ENCODE results near the gene NCAPG.

Gene NCAPG

DNA sequence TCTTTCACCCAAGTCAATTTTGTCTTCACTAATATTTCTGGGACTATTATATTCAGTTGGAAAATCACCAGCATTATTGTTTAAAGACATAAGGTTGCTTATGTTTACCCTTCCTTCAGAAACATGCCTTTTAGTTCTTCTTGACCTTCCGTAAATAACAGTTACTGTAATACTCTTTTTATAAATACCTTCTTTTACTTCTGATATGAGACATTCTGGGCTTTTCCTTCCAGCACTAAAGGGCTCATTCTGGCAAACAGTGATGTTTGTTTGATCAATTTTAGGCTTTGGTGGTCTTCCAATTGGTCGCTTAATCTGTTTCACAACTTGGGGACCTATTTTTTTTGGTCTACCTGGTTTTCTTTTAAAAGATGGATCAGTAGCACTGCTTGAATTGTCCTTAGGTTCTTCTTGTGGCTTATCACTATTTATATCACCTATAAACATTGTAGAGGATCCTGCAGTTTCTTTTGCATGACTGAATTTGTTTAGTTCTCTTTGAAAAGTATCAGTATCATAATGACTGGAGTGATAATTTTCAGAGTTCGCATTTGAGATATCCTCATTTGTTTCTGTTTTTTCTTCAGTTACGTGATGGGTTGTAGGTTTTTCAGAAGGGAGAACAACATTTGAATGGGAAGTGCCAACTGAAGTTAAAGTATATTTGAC lies 64.8 kb downstream of the NCAPG start:
- no peak for DNase-seq
- H3K27me3 Mint-ChIP-seq, result no peaks in the 10 kb centered on the region
- H3K4me3 Mint-ChIP-seq, result no peak overlapping the region
- H3K36me3 Mint-ChIP-seq, result peaks cover 3% of the 10 kb centered on the region
- H3K9me3 Mint-ChIP-seq, result no peaks in the 10 kb centered on the region
- H3K27ac Mint-ChIP-seq, result no peak overlapping the region
- no peaks in the 10 kb centered on the region for H3K4me1 Mint-ChIP-seq
- CTCF ChIA-PET, result no interaction called here

DNA sequence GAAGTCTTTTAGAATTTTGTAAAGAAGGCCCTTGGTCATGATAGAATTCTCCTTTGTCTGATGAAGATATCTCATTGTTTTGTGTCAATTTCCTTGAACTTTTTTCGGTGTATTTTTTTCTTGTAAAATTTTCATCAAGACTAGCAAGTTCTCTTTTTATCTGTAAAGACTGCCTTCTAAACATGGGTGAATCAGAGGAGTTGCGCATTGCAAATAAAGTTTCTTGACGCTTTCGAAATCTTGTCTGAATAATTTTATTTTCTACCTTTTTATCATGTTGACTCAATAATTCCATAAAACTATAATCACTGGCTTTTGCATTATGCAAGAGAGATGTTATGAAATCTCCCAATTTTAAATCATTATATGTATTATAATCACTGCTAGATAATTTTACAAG lies 66.2 kb downstream of the NCAPG start:
- Mint-ChIP-seq H3K36me3 (peaks cover 3% of the 10 kb centered on the region), H3K4me1 (no peaks in the 10 kb centered on the region), H3K9me3 (no peaks in the 10 kb centered on the region), H3K4me3 (no peak overlapping the region), H3K27ac (no peak overlapping the region), H3K27me3 (no peaks in the 10 kb centered on the region)
- CTCF ChIA-PET, result no interaction called here
- no peak for DNase-seq

DNA sequence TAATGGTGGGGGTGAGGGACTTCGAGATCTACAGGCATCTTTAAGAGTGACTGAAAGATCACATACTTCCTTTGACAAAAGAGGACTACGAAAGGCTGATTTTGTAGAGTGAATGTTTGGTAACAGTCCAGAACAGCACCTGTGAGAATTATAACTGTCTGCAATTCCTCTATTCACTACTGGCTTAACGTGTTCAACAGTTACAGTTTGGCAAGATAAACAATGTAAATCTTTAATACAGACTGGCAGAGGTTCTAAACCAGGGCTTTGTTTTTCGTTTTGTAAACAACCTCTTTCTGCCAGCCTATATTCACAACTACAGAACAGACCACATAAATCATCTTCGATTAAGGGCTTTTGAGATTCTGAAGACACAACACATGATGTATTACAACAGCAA lies 66.9 kb downstream of the NCAPG start:
- Mint-ChIP-seq H3K4me3 (no peak overlapping the region), H3K9me3 (no peaks in the 10 kb centered on the region), H3K36me3 (peaks cover 3% of the 10 kb centered on the region), H3K27ac (no peak overlapping the region), H3K27me3 (no peaks in the 10 kb centered on the region), H3K4me1 (no peaks in the 10 kb centered on the region)
- CTCF ChIA-PET, result no interaction called here
- no peak for DNase-seq

DNA sequence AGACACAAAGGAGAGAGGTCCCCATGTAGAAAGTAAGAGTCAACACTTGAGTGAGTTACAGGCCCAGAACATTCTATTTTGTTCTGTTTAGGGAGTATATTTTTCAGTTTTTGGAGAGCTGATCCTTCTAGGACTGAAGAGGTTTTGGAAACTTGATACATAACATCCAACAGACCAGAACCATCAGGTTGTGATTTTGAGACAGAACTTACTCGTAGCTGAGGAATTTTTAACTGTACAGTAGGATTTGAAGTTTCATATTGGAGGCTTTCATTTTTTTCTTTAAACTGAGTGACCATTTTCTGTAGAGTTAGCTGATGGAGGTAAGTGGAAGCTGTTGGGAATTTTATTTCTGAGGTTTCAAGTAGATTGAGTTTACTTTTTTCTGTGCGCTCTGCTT lies 73.3 kb downstream of the NCAPG start:
- Mint-ChIP-seq H3K36me3 (peaks cover 5% of the 10 kb centered on the region), H3K4me3 (no peak overlapping the region), H3K9me3 (no peaks in the 10 kb centered on the region), H3K4me1 (no peaks in the 10 kb centered on the region), H3K27me3 (no peaks in the 10 kb centered on the region), H3K27ac (no peak overlapping the region)
- CTCF ChIA-PET, result no interaction called here
- no peak for DNase-seq

DNA sequence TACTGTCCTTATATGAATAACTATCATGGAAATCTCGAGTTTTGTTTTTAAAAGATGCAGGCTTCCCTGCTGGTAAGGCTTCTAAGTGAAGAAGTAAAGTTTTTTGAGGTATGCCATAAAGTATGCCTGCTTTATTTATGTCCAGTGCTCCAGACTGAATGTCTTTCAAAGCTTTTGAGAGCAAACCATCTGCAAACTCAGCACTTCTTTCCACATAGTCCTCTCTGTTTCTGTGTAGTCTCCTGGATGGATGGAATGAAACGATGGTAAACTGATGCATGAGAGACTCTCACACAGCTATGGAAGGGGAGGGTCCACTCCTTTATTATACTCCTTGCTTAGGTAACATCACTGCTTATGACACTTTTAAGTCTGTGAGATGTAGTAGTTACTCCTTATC lies 73.7 kb downstream of the NCAPG start:
- peaks cover 5% of the 10 kb centered on the region for H3K36me3 Mint-ChIP-seq
- no peak for DNase-seq
- H3K27ac Mint-ChIP-seq, result no peak overlapping the region
- CTCF ChIA-PET, result no interaction called here
- H3K4me1 Mint-ChIP-seq, result no peaks in the 10 kb centered on the region
- H3K9me3 Mint-ChIP-seq, result no peaks in the 10 kb centered on the region
- H3K4me3 Mint-ChIP-seq, result no peak overlapping the region
- H3K27me3 Mint-ChIP-seq, result no peaks in the 10 kb centered on the region

DNA sequence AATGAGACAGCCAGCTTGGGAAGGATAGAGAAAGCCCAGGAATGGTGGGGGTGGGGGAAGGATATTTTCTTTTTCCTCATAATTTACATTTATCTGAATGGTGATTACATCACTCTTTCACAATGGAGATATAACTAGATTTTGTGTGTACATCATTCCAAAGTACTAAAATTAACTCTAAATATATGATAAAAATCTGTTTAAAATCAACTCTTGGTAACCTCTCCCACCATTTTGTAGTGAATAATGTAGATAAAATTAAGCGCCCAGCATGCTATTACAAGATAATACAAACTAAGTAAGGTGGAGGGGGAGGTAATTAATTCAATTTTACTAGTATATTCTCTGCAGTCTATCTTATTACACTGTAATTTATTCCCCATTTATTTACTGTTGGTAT lies 78.9 kb downstream of the NCAPG start:
- DNase-seq, result no peak
- Mint-ChIP-seq H3K36me3 (no peaks in the 10 kb centered on the region), H3K9me3 (no peaks in the 10 kb centered on the region), H3K27ac (no peak overlapping the region), H3K27me3 (no peaks in the 10 kb centered on the region), H3K4me1 (no peaks in the 10 kb centered on the region), H3K4me3 (no peak overlapping the region)
- CTCF ChIA-PET, result no interaction called here

DNA sequence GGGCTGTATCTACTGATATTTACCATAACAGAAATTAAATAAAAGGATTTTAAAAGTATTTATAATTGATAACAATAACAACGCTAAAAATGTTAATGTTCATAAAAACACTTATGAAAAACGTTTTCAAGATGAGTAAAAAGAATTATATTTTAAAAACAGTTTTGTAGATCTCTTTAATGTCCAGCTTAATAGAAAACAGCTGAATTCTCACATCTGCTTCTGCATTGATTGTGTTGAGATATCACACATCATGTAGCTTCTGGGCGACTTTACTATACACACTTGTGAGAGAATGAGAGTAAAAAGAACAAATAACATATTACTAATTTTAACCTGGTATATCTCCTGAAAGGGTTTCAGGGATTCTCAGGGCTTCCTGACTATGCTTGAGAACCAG lies 83.6 kb downstream of the NCAPG start:
- DNase-seq, result no peak
- Mint-ChIP-seq H3K27ac (no peak overlapping the region), H3K36me3 (no peaks in the 10 kb centered on the region), H3K4me3 (no peak overlapping the region), H3K9me3 (no peaks in the 10 kb centered on the region), H3K27me3 (no peaks in the 10 kb centered on the region), H3K4me1 (no peaks in the 10 kb centered on the region)
- CTCF ChIA-PET, result no interaction called here

Measured in activated naive CD4-positive, alpha-beta T cell treated with anti-CD3 and anti-CD28 coated beads, Interleukin-2, amount 10 ng/mL, durations not matched to agents 7 days and 5 days (primary cell).